ENCODE data around the gene DOK4. TPM values are rescaled to one million over a fixed set of nuclear protein-coding genes. Genes with fewer than 3 reads are reported as not detected.
"Not testable (repeated sequence)": the region's sequence is repeated elsewhere in the genome, so short reads cannot be mapped to it uniquely, and the experiment has no call there.

DOK4 gene
- total RNA-seq, 1 donor from 2014 or later: 6.8 TPM

DNA sequence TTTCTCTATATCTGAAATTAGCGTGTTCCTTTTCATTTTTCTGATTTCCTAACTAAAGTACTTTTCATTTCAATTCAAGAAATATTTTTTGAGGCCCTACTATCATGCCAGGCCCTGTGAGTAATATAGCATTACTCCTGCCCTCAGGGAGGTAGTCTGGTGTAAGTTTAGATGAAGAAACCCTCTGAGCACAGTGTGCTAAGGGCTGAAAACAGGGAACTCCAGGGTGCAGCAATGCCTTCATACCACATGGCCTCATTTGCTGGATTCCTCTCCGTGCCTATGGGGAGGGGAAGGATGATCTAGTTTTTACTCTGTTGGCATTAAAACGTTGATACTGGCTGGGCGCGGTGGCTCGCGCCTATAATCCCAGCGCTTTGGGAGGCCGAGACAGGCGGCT is 34.3 kb downstream of the DOK4 start:
- Histone ChIP-seq H3K27me3 (ENCODE audit: control insufficient read depth in 3 of 3, insufficient read depth in 3 of 3, low read length in 3 of 3) (no peaks in the 10 kb centered on the region), H3K9ac (ENCODE audit: low read depth in 1 of 3, low read length in 3 of 3) (no peak overlapping the region), H3K4me3 (ENCODE audit: low read length in 3 of 3) (no peak overlapping the region), H3K4me1 (ENCODE audit: control insufficient read depth in 3 of 3, insufficient read depth in 3 of 3, low read length in 3 of 3) (peaks cover 10 to 19% (median 15%) of the 10 kb centered on the region in 3 donors), H3K27ac (ENCODE audit: low read depth, low read length) (no peak overlapping the region), H3K9me3 (ENCODE audit: control insufficient read depth in 3 of 3, low read length in 3 of 3) (no peaks in the 10 kb centered on the region), H3K36me3 (ENCODE audit: control insufficient read depth in 3 of 3, insufficient read depth in 3 of 3, low read length in 3 of 3) (peaks cover 52 to 59% (median 56%) of the 10 kb centered on the region in 3 donors)

GRCh38 chr16:57447186-57447962 is 38.9 kb downstream of the DOK4 start, which contains the start of the genes CIAPIN1 and COQ9:
Gene CIAPIN1, minus strand, starts transcription at chr16:57447385. Its CDS starts 6,457 bp downstream, at chr16:57440928.
Gene COQ9, plus strand, starts transcription at chr16:57447479. Its CDS starts 27 bp downstream, at chr16:57447506.
- peaks cover 12 to 15% (median 14%) of the 10 kb centered on the region in 3 donors for H3K36me3 ChIP-seq (ENCODE audit: control insufficient read depth in 3 of 3, insufficient read depth in 3 of 3, low read length in 3 of 3)
- H3K4me1 ChIP-seq (ENCODE audit: control insufficient read depth in 3 of 3, insufficient read depth in 3 of 3, low read length in 3 of 3): peaks cover 22 to 39% (median 28%) of the 10 kb centered on the region in 3 donors
- H3K4me3 ChIP-seq (ENCODE audit: low read length in 3 of 3): peak within 1 kb of the TSS; percentile 88 to 97 (median 96)
- H3K27me3 ChIP-seq (ENCODE audit: control insufficient read depth in 3 of 3, insufficient read depth in 3 of 3, low read length in 3 of 3): no peaks in the 10 kb centered on the region
- H3K9me3 ChIP-seq (ENCODE audit: control insufficient read depth in 3 of 3, low read length in 3 of 3): no peaks in the 10 kb centered on the region
- H3K9ac ChIP-seq (ENCODE audit: low read depth in 1 of 3, low read length in 3 of 3): peak within 1 kb of the TSS; percentile 96 to 98 (median 98)
- peak within 1 kb of the TSS; percentile 95 for H3K27ac ChIP-seq (ENCODE audit: low read depth, low read length)

DNA sequence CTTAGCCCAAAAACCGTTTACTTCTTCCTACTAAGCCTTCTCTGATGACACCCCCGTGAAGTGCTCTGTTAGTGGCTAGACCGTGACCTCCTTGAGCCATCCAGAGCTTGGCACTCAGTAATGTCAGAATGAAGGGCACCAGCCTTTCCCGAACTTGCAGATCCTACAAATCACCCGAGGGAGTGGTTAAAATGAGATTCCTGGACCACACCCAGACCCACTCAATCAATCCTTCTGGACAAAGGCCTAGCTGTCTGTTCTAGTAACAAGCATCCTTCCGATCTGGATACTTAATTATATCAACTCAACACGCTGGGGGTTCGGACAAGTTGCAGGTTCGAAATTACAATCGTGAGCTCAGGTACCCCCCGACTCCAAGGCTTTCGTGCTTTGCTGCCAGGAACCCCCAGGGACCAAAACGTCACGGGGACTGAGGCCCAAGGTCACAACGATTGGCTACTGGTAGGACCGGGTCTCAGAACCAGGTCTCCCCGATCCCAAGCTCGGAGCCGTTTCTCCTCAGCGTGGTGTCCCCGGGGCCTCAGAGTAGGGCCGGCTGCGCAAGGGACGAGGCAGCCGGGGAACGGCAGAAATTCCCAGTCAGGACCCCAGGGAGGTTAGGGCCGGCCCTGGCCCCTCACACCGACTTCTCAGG is 39.6 kb downstream of the DOK4 start:
- H3K9ac ChIP-seq (ENCODE audit: low read depth in 1 of 3, low read length in 3 of 3): peak overlapping the region; percentile 94 to 98 (median 96)
- H3K36me3 ChIP-seq (ENCODE audit: control insufficient read depth in 3 of 3, insufficient read depth in 3 of 3, low read length in 3 of 3): peaks cover 7 to 10% (median 8%) of the 10 kb centered on the region in 3 donors
- no peaks in the 10 kb centered on the region for H3K9me3 ChIP-seq (ENCODE audit: control insufficient read depth in 3 of 3, low read length in 3 of 3)
- H3K4me1 ChIP-seq (ENCODE audit: control insufficient read depth in 3 of 3, insufficient read depth in 3 of 3, low read length in 3 of 3): peaks cover 22 to 39% (median 28%) of the 10 kb centered on the region in 3 donors
- H3K27ac ChIP-seq (ENCODE audit: low read depth, low read length): peak overlapping the region; percentile 95
- H3K27me3 ChIP-seq (ENCODE audit: control insufficient read depth in 3 of 3, insufficient read depth in 3 of 3, low read length in 3 of 3): no peaks in the 10 kb centered on the region
- peak overlapping the region; percentile 88 to 97 (median 96) for H3K4me3 ChIP-seq (ENCODE audit: low read length in 3 of 3)

DNA sequence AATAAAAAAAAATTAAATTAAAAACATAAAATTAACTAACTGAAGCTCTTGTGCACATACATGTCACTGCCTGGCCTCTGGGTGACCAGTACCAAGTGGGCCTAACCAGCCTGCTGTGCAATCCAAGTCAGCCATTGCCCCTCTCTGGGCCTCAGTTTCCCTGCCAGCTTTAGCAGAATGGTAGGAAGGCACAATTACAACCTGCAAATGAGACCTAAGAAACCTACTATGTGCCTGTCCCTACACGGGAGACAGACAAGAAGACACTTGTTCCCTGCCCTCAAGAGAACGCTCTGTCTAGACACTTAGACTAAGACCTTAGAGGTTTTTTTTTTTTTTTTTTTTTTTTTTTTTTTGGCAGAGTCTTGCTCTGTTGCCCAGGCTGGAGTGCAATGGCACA is 40.8 kb downstream of the DOK4 start:
- H3K4me1 ChIP-seq (ENCODE audit: control insufficient read depth in 3 of 3, insufficient read depth in 3 of 3, low read length in 3 of 3): peaks cover 22 to 39% (median 28%) of the 10 kb centered on the region in 3 donors
- H3K27ac ChIP-seq (ENCODE audit: low read depth, low read length): no peak overlapping the region
- H3K9me3 ChIP-seq (ENCODE audit: control insufficient read depth in 3 of 3, low read length in 3 of 3): no peaks in the 10 kb centered on the region
- no peak overlapping the region for H3K9ac ChIP-seq (ENCODE audit: low read depth in 1 of 3, low read length in 3 of 3)
- peaks cover 2 to 4% (median 3%) of the 10 kb centered on the region in 3 donors for H3K36me3 ChIP-seq (ENCODE audit: control insufficient read depth in 3 of 3, insufficient read depth in 3 of 3, low read length in 3 of 3)
- no peak overlapping the region for H3K4me3 ChIP-seq (ENCODE audit: low read length in 3 of 3)
- no peaks in the 10 kb centered on the region for H3K27me3 ChIP-seq (ENCODE audit: control insufficient read depth in 3 of 3, insufficient read depth in 3 of 3, low read length in 3 of 3)

DNA sequence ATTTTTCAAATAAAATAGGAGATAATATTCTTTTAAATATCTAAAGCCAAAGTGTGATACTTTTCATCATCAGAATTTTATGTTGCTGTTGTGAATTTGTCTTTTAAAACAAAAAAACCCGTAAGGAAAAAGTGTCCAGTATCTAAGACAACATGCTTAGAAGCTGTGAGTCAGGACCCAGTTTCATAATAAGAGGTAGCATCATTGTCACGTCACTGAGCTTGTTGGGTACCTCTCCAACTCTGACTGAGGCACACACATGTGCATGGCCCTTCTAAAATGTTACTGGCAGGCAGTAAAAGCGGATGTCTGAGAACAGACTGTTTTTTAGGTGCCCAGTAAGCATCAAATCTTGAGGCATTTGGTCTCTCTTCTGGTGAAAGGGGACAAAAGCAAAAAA is 41.6 kb downstream of the DOK4 start:
- no peak overlapping the region for H3K9ac ChIP-seq (ENCODE audit: low read depth in 1 of 3, low read length in 3 of 3)
- H3K4me3 ChIP-seq (ENCODE audit: low read length in 3 of 3): no peak overlapping the region
- H3K36me3 ChIP-seq (ENCODE audit: control insufficient read depth in 3 of 3, insufficient read depth in 3 of 3, low read length in 3 of 3): peaks cover 5 to 8% (median 6%) of the 10 kb centered on the region in 3 donors
- no peak overlapping the region for H3K27ac ChIP-seq (ENCODE audit: low read depth, low read length)
- H3K27me3 ChIP-seq (ENCODE audit: control insufficient read depth in 3 of 3, insufficient read depth in 3 of 3, low read length in 3 of 3): no peaks in the 10 kb centered on the region
- H3K9me3 ChIP-seq (ENCODE audit: control insufficient read depth in 3 of 3, low read length in 3 of 3): no peaks in the 10 kb centered on the region
- peaks cover 22 to 39% (median 28%) of the 10 kb centered on the region in 3 donors for H3K4me1 ChIP-seq (ENCODE audit: control insufficient read depth in 3 of 3, insufficient read depth in 3 of 3, low read length in 3 of 3)

GRCh38 chr16:57440551-57440950 is 45.7 kb downstream of the DOK4 start:
- peaks cover 16 to 31% (median 27%) of the 10 kb centered on the region in 3 donors for H3K36me3 ChIP-seq (ENCODE audit: control insufficient read depth in 3 of 3, insufficient read depth in 3 of 3, low read length in 3 of 3)

GRCh38 chr16:57439947-57440346 is 46.3 kb downstream of the DOK4 start:
- H3K4me3 ChIP-seq (ENCODE audit: low read length in 3 of 3); H3K9me3 ChIP-seq (ENCODE audit: control insufficient read depth in 3 of 3, low read length in 3 of 3); H3K27me3 ChIP-seq (ENCODE audit: control insufficient read depth in 3 of 3, insufficient read depth in 3 of 3, low read length in 3 of 3); H3K4me1 ChIP-seq (ENCODE audit: control insufficient read depth in 3 of 3, insufficient read depth in 3 of 3, low read length in 3 of 3); H3K9ac ChIP-seq (ENCODE audit: low read depth in 1 of 3, low read length in 3 of 3); H3K27ac ChIP-seq (ENCODE audit: low read depth, low read length): not testable (repeated sequence)
- H3K36me3 ChIP-seq (ENCODE audit: control insufficient read depth in 3 of 3, insufficient read depth in 3 of 3, low read length in 3 of 3): peaks cover 16 to 37% (median 30%) of the 10 kb centered on the region in 3 donors

More at GRCh38 chr16:57440551-57440950, 45.7 kb downstream of the DOK4 start:
- H3K27ac ChIP-seq (ENCODE audit: low read depth, low read length); H3K9ac ChIP-seq (ENCODE audit: low read depth in 1 of 3, low read length in 3 of 3); H3K9me3 ChIP-seq (ENCODE audit: control insufficient read depth in 3 of 3, low read length in 3 of 3); H3K4me3 ChIP-seq (ENCODE audit: low read length in 3 of 3); H3K27me3 ChIP-seq (ENCODE audit: control insufficient read depth in 3 of 3, insufficient read depth in 3 of 3, low read length in 3 of 3): not testable (repeated sequence)
- peaks cover 3 to 11% (median 3%) of the 10 kb centered on the region in 3 donors for H3K4me1 ChIP-seq (ENCODE audit: control insufficient read depth in 3 of 3, insufficient read depth in 3 of 3, low read length in 3 of 3)

- Histone ChIP-seq H3K36me3 (ENCODE audit: control insufficient read depth in 3 of 3, insufficient read depth in 3 of 3, low read length in 3 of 3) (peaks cover 53 to 76% (median 71%) of the 10 kb centered on the region in 3 donors), H3K9me3 (ENCODE audit: control insufficient read depth in 3 of 3, low read length in 3 of 3) (no peaks in the 10 kb centered on the region), H3K4me3 (ENCODE audit: low read length in 3 of 3) (no peak overlapping the region), H3K4me1 (ENCODE audit: control insufficient read depth in 3 of 3, insufficient read depth in 3 of 3, low read length in 3 of 3) (no peaks in the 10 kb centered on the region), H3K9ac (ENCODE audit: low read depth in 1 of 3, low read length in 3 of 3) (no peak overlapping the region), H3K27ac (ENCODE audit: low read depth, low read length) (no peak overlapping the region), H3K27me3 (ENCODE audit: control insufficient read depth in 3 of 3, insufficient read depth in 3 of 3, low read length in 3 of 3) (no peaks in the 10 kb centered on the region)
Measured at GRCh38 chr16:57435838-57436237, 50.5 kb downstream of the DOK4 start.

GRCh38 chr16:57434003-57434402 is 52.3 kb downstream of the DOK4 start:
- H3K4me1 ChIP-seq (ENCODE audit: control insufficient read depth in 3 of 3, insufficient read depth in 3 of 3, low read length in 3 of 3): no peaks in the 10 kb centered on the region
- no peaks in the 10 kb centered on the region for H3K27me3 ChIP-seq (ENCODE audit: control insufficient read depth in 3 of 3, insufficient read depth in 3 of 3, low read length in 3 of 3)
- no peak overlapping the region for H3K4me3 ChIP-seq (ENCODE audit: low read length in 3 of 3)
- peaks cover 58 to 81% (median 75%) of the 10 kb centered on the region in 3 donors for H3K36me3 ChIP-seq (ENCODE audit: control insufficient read depth in 3 of 3, insufficient read depth in 3 of 3, low read length in 3 of 3)
- H3K27ac ChIP-seq (ENCODE audit: low read depth, low read length): no peak overlapping the region
- no peak overlapping the region for H3K9ac ChIP-seq (ENCODE audit: low read depth in 1 of 3, low read length in 3 of 3)
- no peaks in the 10 kb centered on the region for H3K9me3 ChIP-seq (ENCODE audit: control insufficient read depth in 3 of 3, low read length in 3 of 3)

DNA sequence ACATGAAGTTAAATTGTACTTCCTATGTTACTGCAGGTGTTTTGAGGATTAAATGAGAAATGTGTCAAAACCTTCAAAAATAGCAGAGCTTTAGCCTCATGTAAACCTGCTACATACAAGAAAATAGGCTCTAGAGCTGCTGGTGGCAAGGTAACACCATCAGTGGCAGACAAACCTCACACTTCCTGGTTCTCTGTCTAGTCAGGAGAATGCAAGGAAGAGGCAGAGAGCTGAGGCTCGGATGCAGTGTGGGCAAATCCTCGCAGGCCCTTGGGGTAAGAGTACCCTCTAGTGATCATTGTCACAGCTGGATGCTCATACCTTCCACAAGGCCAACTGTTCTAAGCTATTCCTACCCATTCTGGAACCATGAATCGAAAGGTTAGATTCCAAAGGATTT is 53.3 kb downstream of the DOK4 start:
- no peaks in the 10 kb centered on the region for H3K9me3 ChIP-seq (ENCODE audit: control insufficient read depth in 3 of 3, low read length in 3 of 3)
- peaks cover 61 to 81% (median 79%) of the 10 kb centered on the region in 3 donors for H3K36me3 ChIP-seq (ENCODE audit: control insufficient read depth in 3 of 3, insufficient read depth in 3 of 3, low read length in 3 of 3)
- H3K27me3 ChIP-seq (ENCODE audit: control insufficient read depth in 3 of 3, insufficient read depth in 3 of 3, low read length in 3 of 3): no peaks in the 10 kb centered on the region
- no peak overlapping the region for H3K27ac ChIP-seq (ENCODE audit: low read depth, low read length)
- no peaks in the 10 kb centered on the region for H3K4me1 ChIP-seq (ENCODE audit: control insufficient read depth in 3 of 3, insufficient read depth in 3 of 3, low read length in 3 of 3)
- no peak overlapping the region for H3K4me3 ChIP-seq (ENCODE audit: low read length in 3 of 3)
- H3K9ac ChIP-seq (ENCODE audit: low read depth in 1 of 3, low read length in 3 of 3): no peak overlapping the region

Measured in skeletal muscle tissue (tissue), 4 donors.